ENCODE data around the gene SLC31A1.
"Not testable (repeated sequence)": the region's sequence is repeated elsewhere in the genome, so short reads cannot be mapped to it uniquely, and the experiment has no call there.

Gene SLC31A1

GRCh38 chr9:113219969-113220368 is 1.4 kb upstream of the SLC31A1 start:
- Histone ChIP-seq H3K27me3 (ENCODE audit: insufficient read depth, low read length) (no peaks in the 10 kb centered on the region), H2AFZ (ENCODE audit: low read length, unreplicated experiment) (no peak overlapping the region), H3K36me3 (ENCODE audit: insufficient read depth, low read length) (peaks cover 6% of the 10 kb centered on the region), H3K4me3 (ENCODE audit: low read depth, low read length) (peak overlapping the region; percentile 84), H3K79me2 (ENCODE audit: control insufficient read depth, insufficient read depth, low read length, unreplicated experiment) (peaks cover 82% of the 10 kb centered on the region), H3K4me1 (ENCODE audit: control insufficient read depth, insufficient read depth, low read length, unreplicated experiment) (peaks cover 24% of the 10 kb centered on the region), H3K27ac (ENCODE audit: low read depth, low read length) (no peak overlapping the region)

GRCh38 chr9:113220467-113221002 is 809 bp upstream of the SLC31A1 start:
- H3K4me3 ChIP-seq (ENCODE audit: low read depth, low read length) = peak overlapping the region; percentile 84
- peaks cover 20% of the 10 kb centered on the region for H3K4me1 ChIP-seq (ENCODE audit: control insufficient read depth, insufficient read depth, low read length, unreplicated experiment)

DNA sequence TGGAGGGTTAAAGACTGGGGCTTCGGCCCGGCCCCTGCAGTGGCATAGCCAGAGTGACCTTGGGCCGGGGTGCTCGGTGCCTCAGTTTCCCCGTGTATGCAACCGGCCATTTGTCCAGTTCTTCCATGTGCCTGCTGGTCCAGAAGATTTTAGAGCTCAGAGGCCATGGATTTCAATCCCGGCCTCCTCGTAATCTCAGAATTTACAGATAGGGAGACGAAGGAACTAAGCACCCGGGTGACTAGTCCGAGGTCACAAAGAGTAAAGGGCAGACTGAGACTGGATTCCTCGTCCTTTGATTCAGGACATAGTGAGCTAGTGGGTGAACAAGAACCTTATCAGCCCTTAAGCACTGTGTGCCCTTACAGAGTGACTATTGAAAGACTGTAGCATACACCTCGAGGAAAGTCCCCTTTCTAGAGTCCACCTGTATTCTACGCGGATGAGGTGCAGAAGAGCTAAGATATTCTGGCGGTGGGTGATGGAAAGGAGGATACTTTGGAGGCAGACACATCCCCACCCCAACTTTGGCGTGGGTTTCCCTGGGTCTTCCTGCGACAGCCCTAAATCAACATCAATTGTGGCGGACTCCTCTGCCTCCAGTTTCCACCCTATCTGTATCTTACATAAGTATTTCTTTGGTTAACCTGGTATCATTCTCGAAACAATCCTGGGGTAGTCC is 597 bp downstream of the SLC31A1 start:
- Histone ChIP-seq H3K79me2 (ENCODE audit: control insufficient read depth, insufficient read depth, low read length, unreplicated experiment) (peaks cover 75% of the 10 kb centered on the region), H3K27ac (ENCODE audit: low read depth, low read length) (peak overlapping the region; percentile 28; the same call in 1 of the 2 replicates), H3K4me1 (ENCODE audit: control insufficient read depth, insufficient read depth, low read length, unreplicated experiment) (peaks cover 20% of the 10 kb centered on the region)

More at GRCh38 chr9:113220467-113221002, 809 bp upstream of the SLC31A1 start:
- peak overlapping the region; percentile 75 for H2AFZ ChIP-seq (ENCODE audit: low read length, unreplicated experiment)
- no peaks in the 10 kb centered on the region for H3K27me3 ChIP-seq (ENCODE audit: insufficient read depth, low read length)
- H3K79me2 ChIP-seq (ENCODE audit: control insufficient read depth, insufficient read depth, low read length, unreplicated experiment) = peaks cover 84% of the 10 kb centered on the region
- H3K27ac ChIP-seq (ENCODE audit: low read depth, low read length) = peak overlapping the region; percentile 53
- H3K36me3 ChIP-seq (ENCODE audit: insufficient read depth, low read length) = peaks cover 5% of the 10 kb centered on the region; the same call in 1 of the 2 replicates

DNA sequence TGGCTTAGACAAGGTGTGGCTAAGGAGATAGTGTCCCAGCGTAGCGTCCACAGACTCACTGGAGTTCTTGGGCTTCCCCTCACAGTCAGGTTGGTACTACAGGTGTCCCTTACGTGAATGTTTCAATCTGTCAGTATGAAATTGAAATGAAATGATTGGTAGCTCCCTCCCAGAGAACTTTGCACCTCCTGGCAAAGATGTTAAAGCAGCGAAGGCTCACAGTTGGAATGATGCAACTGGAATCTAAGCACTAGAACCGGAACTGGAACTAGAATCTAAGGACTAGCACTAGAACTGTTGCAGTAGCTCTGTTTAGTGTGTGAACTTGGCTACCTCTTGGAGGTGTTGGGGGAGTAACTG is 1.1 kb downstream of the SLC31A1 start:
- peak overlapping the region; percentile 40 for H2AFZ ChIP-seq (ENCODE audit: low read length, unreplicated experiment)
- H3K27ac ChIP-seq (ENCODE audit: low read depth, low read length) = no peak overlapping the region
- peaks cover 72% of the 10 kb centered on the region for H3K79me2 ChIP-seq (ENCODE audit: control insufficient read depth, insufficient read depth, low read length, unreplicated experiment)

More for the DNA sequence above, 597 bp downstream of the SLC31A1 start:
- H2AFZ ChIP-seq (ENCODE audit: low read length, unreplicated experiment) = peak overlapping the region; percentile 46
- H3K27me3 ChIP-seq (ENCODE audit: insufficient read depth, low read length) = no peaks in the 10 kb centered on the region
- peaks cover 5% of the 10 kb centered on the region; the same call in 1 of the 2 replicates for H3K36me3 ChIP-seq (ENCODE audit: insufficient read depth, low read length)
- peak overlapping the region; percentile 84 for H3K4me3 ChIP-seq (ENCODE audit: low read depth, low read length)

DNA sequence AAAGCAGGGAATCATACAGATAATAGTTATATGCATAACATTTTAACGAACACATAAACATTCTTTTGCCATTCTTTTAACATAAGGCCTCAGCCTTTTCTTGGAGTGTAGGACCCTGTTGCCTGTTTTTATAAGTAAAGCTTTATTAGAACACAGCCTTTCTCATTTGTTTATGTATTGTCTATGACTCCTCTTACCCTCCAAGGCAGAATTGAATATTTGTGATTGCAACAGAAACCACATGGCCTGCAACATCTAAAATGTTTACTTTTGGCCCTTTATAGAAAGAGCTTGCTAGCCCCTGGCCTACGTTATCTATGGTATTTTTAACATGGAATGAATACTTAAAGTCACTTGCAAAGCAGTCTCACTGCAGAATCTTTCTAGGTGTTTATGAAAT is 2.6 kb downstream of the SLC31A1 start:
- Histone ChIP-seq H2AFZ (ENCODE audit: low read length, unreplicated experiment) (no peak overlapping the region), H3K27me3 (ENCODE audit: insufficient read depth, low read length) (no peaks in the 10 kb centered on the region), H3K4me1 (ENCODE audit: control insufficient read depth, insufficient read depth, low read length, unreplicated experiment) (peaks cover 20% of the 10 kb centered on the region), H3K36me3 (ENCODE audit: insufficient read depth, low read length) (peaks cover 8% of the 10 kb centered on the region; the same call in 1 of the 2 replicates), H3K79me2 (ENCODE audit: control insufficient read depth, insufficient read depth, low read length, unreplicated experiment) (peaks cover 70% of the 10 kb centered on the region), H3K27ac (ENCODE audit: low read depth, low read length) (no peak overlapping the region), H3K4me3 (ENCODE audit: low read depth, low read length) (0 out of 2 replicates have a peak overlapping the region, but pooled peaks have one; percentile 1)

More for the DNA sequence above, 1.1 kb downstream of the SLC31A1 start:
- Histone ChIP-seq H3K4me1 (ENCODE audit: control insufficient read depth, insufficient read depth, low read length, unreplicated experiment) (peaks cover 20% of the 10 kb centered on the region), H3K36me3 (ENCODE audit: insufficient read depth, low read length) (peaks cover 5% of the 10 kb centered on the region; the same call in 1 of the 2 replicates), H3K4me3 (ENCODE audit: low read depth, low read length) (peak overlapping the region; percentile 84), H3K27me3 (ENCODE audit: insufficient read depth, low read length) (no peaks in the 10 kb centered on the region)

DNA sequence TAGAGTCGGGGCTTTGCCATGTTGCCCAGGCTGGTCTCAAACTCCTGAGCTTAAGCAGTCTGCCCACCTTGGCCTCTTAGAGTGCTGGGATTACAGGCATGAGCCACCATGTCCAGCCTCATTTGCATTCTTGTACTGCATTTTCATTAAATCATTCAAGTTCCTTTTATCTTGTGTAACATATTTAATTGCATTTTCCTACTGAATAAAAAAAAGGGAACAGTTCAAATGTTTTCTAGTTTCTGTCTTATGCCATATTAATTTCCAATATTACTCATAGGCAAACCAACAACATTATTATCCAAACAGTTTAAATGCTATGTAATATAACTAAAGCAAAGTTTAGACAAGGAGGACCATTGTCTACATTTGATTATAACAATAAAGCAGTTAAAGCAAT is 6.1 kb downstream of the SLC31A1 start:
- Histone ChIP-seq H3K79me2 (ENCODE audit: control insufficient read depth, insufficient read depth, low read length, unreplicated experiment) (peaks cover 44% of the 10 kb centered on the region), H3K36me3 (ENCODE audit: insufficient read depth, low read length) (peaks cover 8% of the 10 kb centered on the region; the same call in 1 of the 2 replicates), H3K27me3 (ENCODE audit: insufficient read depth, low read length) (no peaks in the 10 kb centered on the region), H3K27ac (ENCODE audit: low read depth, low read length) (no peak overlapping the region), H3K4me3 (ENCODE audit: low read depth, low read length) (no peak overlapping the region), H2AFZ (ENCODE audit: low read length, unreplicated experiment) (no peak overlapping the region), H3K4me1 (ENCODE audit: control insufficient read depth, insufficient read depth, low read length, unreplicated experiment) (peaks cover 6% of the 10 kb centered on the region)

- Histone ChIP-seq H3K79me2 (ENCODE audit: control insufficient read depth, insufficient read depth, low read length, unreplicated experiment) (peaks cover 36% of the 10 kb centered on the region), H2AFZ (ENCODE audit: low read length, unreplicated experiment) (no peak overlapping the region), H3K4me1 (ENCODE audit: control insufficient read depth, insufficient read depth, low read length, unreplicated experiment) (peaks cover 11% of the 10 kb centered on the region), H3K36me3 (ENCODE audit: insufficient read depth, low read length) (peaks cover 8% of the 10 kb centered on the region; the same call in 1 of the 2 replicates), H3K27ac (ENCODE audit: low read depth, low read length) (no peak overlapping the region), H3K4me3 (ENCODE audit: low read depth, low read length) (no peak overlapping the region), H3K27me3 (ENCODE audit: insufficient read depth, low read length) (no peaks in the 10 kb centered on the region)
These were observed 6.9 kb downstream of the SLC31A1 start for GRCh38 chr9:113228130-113228665.

DNA sequence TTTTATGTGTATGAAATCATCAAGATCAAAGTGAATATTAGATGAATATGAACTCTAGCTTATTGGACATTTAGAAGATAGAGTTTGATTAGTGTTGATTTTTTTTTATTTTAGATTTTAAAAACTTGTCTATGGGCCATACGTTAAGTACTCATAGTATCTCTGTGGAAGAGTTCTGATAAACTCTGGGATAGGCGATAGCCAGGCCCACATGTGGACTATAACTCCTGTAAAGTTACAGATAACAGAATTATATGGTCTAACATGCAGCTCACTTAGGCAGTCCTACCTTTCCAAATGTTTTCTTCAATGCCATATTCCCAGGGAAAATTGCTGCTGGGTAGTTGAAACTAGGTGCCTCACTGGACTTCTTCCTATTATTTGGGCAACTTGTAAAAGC is 10.4 kb downstream of the SLC31A1 start:
- Histone ChIP-seq H3K27ac (ENCODE audit: low read depth, low read length) (no peak overlapping the region), H3K4me1 (ENCODE audit: control insufficient read depth, insufficient read depth, low read length, unreplicated experiment) (peaks cover 12% of the 10 kb centered on the region), H3K36me3 (ENCODE audit: insufficient read depth, low read length) (0 out of 2 replicates have a peak, but pooled peaks cover 3% of the 10 kb centered on the region), H3K79me2 (ENCODE audit: control insufficient read depth, insufficient read depth, low read length, unreplicated experiment) (peaks cover 20% of the 10 kb centered on the region), H2AFZ (ENCODE audit: low read length, unreplicated experiment) (no peak overlapping the region), H3K27me3 (ENCODE audit: insufficient read depth, low read length) (no peaks in the 10 kb centered on the region), H3K4me3 (ENCODE audit: low read depth, low read length) (no peak overlapping the region)

- not testable (repeated sequence) for H2AFZ ChIP-seq (ENCODE audit: low read length, unreplicated experiment); H3K27ac ChIP-seq (ENCODE audit: low read depth, low read length); H3K4me3 ChIP-seq (ENCODE audit: low read depth, low read length); H3K27me3 ChIP-seq (ENCODE audit: insufficient read depth, low read length); H3K79me2 ChIP-seq (ENCODE audit: control insufficient read depth, insufficient read depth, low read length, unreplicated experiment); H3K36me3 ChIP-seq (ENCODE audit: insufficient read depth, low read length)
- peaks cover 20% of the 10 kb centered on the region for H3K4me1 ChIP-seq (ENCODE audit: control insufficient read depth, insufficient read depth, low read length, unreplicated experiment)
These were observed 14.4 kb downstream of the SLC31A1 start for GRCh38 chr9:113235701-113236255.

GRCh38 chr9:113237026-113237425 is 15.7 kb downstream of the SLC31A1 start:
- peaks cover 20% of the 10 kb centered on the region for H3K4me1 ChIP-seq (ENCODE audit: control insufficient read depth, insufficient read depth, low read length, unreplicated experiment)
- no peaks in the 10 kb centered on the region for H3K27me3 ChIP-seq (ENCODE audit: insufficient read depth, low read length)
- no peak overlapping the region for H3K4me3 ChIP-seq (ENCODE audit: low read depth, low read length)
- peaks cover 8% of the 10 kb centered on the region for H3K79me2 ChIP-seq (ENCODE audit: control insufficient read depth, insufficient read depth, low read length, unreplicated experiment)
- H3K36me3 ChIP-seq (ENCODE audit: insufficient read depth, low read length) = no peaks in the 10 kb centered on the region
- H3K27ac ChIP-seq (ENCODE audit: low read depth, low read length) = no peak overlapping the region
- H2AFZ ChIP-seq (ENCODE audit: low read length, unreplicated experiment) = no peak overlapping the region

All from ACC112 (cell line).